Measurements from ENCODE around the gene IGF2.

DNA sequence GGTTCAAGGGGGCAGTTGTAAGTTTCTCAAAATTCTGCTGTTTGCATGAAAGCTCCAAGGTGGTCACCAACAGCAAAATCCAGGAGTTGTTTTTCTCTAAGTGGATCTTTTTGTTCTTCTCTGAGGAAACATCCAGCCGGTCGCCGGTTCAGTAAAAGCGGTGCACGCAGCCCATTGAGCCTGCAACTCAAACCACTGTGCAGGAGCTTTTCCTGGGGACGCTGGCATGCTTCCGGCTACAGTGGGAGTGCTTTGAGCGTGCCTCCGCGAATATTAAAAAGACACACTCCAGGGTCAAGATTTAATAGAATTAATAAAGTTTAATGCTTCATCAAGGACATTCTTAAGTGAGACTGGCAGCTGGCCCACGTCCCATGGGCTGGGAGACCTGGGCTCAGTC is 25.4 kb downstream of the IGF2 start:
- TF ChIP-seq SUZ12 (IDR thresholded peaks at IDR 0.05; ENCODE audit: extremely low read depth, insufficient read depth, insufficient read length): no peak
- TF ChIP-seq ZNF274 (IDR thresholded peaks at IDR 0.05; ENCODE audit: low read depth, low read length): no peak
- no peak for TF ChIP-seq YY1 (IDR thresholded peaks at IDR 0.05; ENCODE audit: insufficient read depth, insufficient read length)
